Lung (tissue), 12 donors: Measurements from ENCODE around the gene ATP5MC3. TPM values are rescaled to one million over a fixed set of nuclear protein-coding genes. Genes with fewer than 3 reads are reported as not detected.

Experiments
- ATAC-seq: fragments of 200-7000 bp; cut with Tn5 transposase; one replicate; pipeline ENCODE4 v1.9.1; 2020; ENCODE audit warnings: moderate number of reproducible peaks; ENCODE audit not compliant: insufficient read depth, low FRiP score
- DNase-seq, 3 donors: peaks; one replicate each; pipeline ENCODE4 v3.0.0-alpha.2; 2013 to 2017
- H3K27ac ChIP-seq, 2 donors: one replicate each; pipeline ENCODE4 v1.5.1; 2013; ENCODE audit warnings: mild to moderate bottlenecking in 2 of 2, moderate library complexity in 2 of 2, control low read depth in 1 of 2, inconsistent platforms in 1 of 2, low read depth in 1 of 2, low read length in 1 of 2
- H3K27me3 ChIP-seq, 3 donors: one replicate each; pipeline ENCODE4 v1.5.1; 2013; ENCODE audit warnings: low read length in 2 of 3; ENCODE audit not compliant: control insufficient read depth in 3 of 3, insufficient read depth in 3 of 3
- H3K36me3 ChIP-seq, 4 donors: one replicate each; pipeline ENCODE4 v1.5.1; 2013; ENCODE audit warnings: low read length in 4 of 4, mild to moderate bottlenecking in 1 of 4, moderate library complexity in 1 of 4; ENCODE audit not compliant: control insufficient read depth in 4 of 4, insufficient read depth in 4 of 4
- H3K4me1 ChIP-seq, 5 donors: one replicate each; pipeline ENCODE4 v1.5.1; 2013; ENCODE audit warnings: low read length in 5 of 5, mild to moderate bottlenecking in 2 of 5, moderate library complexity in 1 of 5; ENCODE audit not compliant: control insufficient read depth in 5 of 5, insufficient read depth in 5 of 5
- H3K4me3 ChIP-seq: one replicate; pipeline ENCODE4 v1.5.1; 2013; ENCODE audit warnings: mild to moderate bottlenecking, control low read depth, moderate library complexity
- H3K9ac ChIP-seq, 2 donors: one replicate each; pipeline ENCODE4 v1.5.1; 2013; ENCODE audit warnings: low read length in 2 of 2, control low read depth in 1 of 2; ENCODE audit not compliant: insufficient read depth in 1 of 2
- H3K9me3 ChIP-seq, 4 donors: one replicate each; pipeline ENCODE4 v1.5.1; 2013; ENCODE audit warnings: low read length in 3 of 4, mild to moderate bottlenecking in 1 of 4, moderate library complexity in 1 of 4; ENCODE audit not compliant: control insufficient read depth in 4 of 4, insufficient read depth in 3 of 4
- WGBS, 2 donors: extraction: QIAGEN DNeasy Blood & Tissue Kit; methylation state at CpG; one replicate each; pipeline ENCODE4 v1.1.7; 2013; 5-methylcytosine and 5-hydroxymethylcytosine counted together
- polyA plus RNA-seq, 2 donors: library from polyadenylated mRNA; stranded (reverse); fragments of 200-250 nt; gene quantifications; one replicate each; pipeline ENCODE4 v1.2.1, GENCODE V29; 2013
- total RNA-seq, 2 donors: library from RNA; depleted of rRNA in 1 of 2; stranded (reverse); fragments of >200 nt in 1 of 2; gene quantifications; one replicate each; pipeline ENCODE4 v1.2.1, GENCODE V29; 2014 to 2021
- TF ChIP-seq, protein P1 (sequence below): IDR thresholded peaks from 2 replicates; pipeline ENCODE4 v1.5.1; 2012; ENCODE audit warnings: mild to moderate bottlenecking; ENCODE audit errors: control extremely low read depth, extremely low read depth
- donor health status: control.
- donor health status: control.
- donor health status: Bipolar disorder and iron deficiency.
- donor health status: healthy.
- donor health status: DM: yes; HTN: yes; CAD: no.

Gene ATP5MC3
- total and polyA plus RNA-seq, 4 donors = 72.0 to 255 (median 177) TPM

DNA sequence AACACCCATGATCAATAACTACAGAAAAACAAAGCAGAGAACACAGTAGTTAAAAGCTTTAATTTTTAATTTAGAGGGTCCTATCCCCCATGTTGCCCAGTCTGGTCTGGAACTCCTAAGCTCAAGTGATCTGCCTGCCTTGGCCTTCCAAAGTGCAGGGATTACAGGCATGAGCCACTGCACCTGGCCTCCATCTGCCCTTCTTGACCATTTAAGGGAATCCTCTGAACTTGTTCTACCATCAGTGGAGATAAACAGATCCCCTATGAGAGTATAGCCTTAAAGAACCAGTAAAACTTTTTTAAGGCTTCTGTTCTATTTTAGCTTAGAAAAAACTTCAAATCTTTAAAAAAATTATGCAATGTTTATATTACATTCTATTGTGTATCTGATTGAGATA, 13.5 kb upstream of the ATP5MC3 start:
- no peak overlapping the region for H3K4me3 ChIP-seq
- TF ChIP-seq, protein P1, sequence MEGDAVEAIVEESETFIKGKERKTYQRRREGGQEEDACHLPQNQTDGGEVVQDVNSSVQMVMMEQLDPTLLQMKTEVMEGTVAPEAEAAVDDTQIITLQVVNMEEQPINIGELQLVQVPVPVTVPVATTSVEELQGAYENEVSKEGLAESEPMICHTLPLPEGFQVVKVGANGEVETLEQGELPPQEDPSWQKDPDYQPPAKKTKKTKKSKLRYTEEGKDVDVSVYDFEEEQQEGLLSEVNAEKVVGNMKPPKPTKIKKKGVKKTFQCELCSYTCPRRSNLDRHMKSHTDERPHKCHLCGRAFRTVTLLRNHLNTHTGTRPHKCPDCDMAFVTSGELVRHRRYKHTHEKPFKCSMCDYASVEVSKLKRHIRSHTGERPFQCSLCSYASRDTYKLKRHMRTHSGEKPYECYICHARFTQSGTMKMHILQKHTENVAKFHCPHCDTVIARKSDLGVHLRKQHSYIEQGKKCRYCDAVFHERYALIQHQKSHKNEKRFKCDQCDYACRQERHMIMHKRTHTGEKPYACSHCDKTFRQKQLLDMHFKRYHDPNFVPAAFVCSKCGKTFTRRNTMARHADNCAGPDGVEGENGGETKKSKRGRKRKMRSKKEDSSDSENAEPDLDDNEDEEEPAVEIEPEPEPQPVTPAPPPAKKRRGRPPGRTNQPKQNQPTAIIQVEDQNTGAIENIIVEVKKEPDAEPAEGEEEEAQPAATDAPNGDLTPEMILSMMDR = no peak
- no peaks in the 10 kb centered on the region for H3K4me1 ChIP-seq
- no peak overlapping the region for H3K9ac ChIP-seq
- H3K27ac ChIP-seq = no peak overlapping the region
- DNase-seq (no peak), ATAC-seq (no peak)
- peaks cover 0 to 2% (median 0%) of the 10 kb centered on the region in 4 donors for H3K9me3 ChIP-seq
- no peaks in the 10 kb centered on the region for H3K27me3 ChIP-seq
- no peaks in the 10 kb centered on the region for H3K36me3 ChIP-seq

DNA sequence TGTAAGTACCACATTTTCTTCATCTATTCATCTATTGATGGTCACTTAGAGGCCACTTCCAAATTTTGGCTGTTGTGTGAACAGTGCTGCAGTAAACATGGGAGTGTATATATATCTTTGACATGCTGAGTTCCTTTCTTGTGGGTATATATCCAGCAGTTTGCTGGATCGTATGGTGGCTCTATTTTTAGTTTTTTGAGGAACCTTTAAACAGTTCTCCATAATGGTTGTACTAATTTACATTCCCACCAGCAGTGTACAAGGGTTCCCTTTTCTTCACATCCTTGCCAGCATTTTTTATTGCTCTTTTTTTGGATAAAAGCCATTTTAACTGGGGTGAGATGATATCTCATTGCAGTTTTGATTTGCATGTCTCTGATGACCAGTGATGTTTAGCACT, 7.3 kb upstream of the ATP5MC3 start:
- Histone ChIP-seq H3K4me1 (no peaks in the 10 kb centered on the region), H3K27me3 (no peaks in the 10 kb centered on the region), H3K27ac (no peak overlapping the region), H3K9me3 (no peaks in the 10 kb centered on the region), H3K4me3 (no peak overlapping the region), H3K36me3 (no peaks in the 10 kb centered on the region), H3K9ac (no peak overlapping the region)
- WGBS, 2 donors = 16 to 42% methylated on average over 1 of the region's 1 CpG
- DNase-seq (no peak), ATAC-seq (no peak)
- TF ChIP-seq, protein P1 = no peak

DNA sequence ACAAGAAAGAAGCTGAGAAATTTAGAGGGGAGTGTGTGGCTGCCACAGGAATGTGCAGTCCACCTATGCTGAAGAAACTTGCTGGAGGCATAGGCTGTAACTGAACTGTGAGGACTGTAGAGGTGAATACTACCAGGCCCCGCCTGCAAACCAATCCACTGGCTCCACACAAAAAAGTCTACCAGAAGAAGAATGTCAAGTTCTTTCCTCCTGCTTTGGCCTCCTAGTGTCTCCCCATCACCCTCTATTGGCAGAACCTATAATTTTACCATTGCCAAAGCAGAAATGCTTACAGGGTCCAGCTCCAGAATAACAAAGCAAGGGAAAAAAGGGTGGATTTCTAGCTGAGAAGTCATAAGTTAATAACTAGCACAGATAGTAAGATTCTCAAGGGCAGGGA, 5.9 kb upstream of the ATP5MC3 start:
- TF ChIP-seq, protein P1 = no peak
- WGBS, 2 donors = 96 to 97% methylated on average over 1 of the region's 1 CpG
- no peaks in the 10 kb centered on the region for H3K36me3 ChIP-seq
- no peaks in the 10 kb centered on the region for H3K27me3 ChIP-seq
- ATAC-seq (no peak), DNase-seq (no peak)
- no peaks in the 10 kb centered on the region for H3K4me1 ChIP-seq
- no peaks in the 10 kb centered on the region for H3K9me3 ChIP-seq
- no peak overlapping the region for H3K27ac ChIP-seq
- no peak overlapping the region for H3K9ac ChIP-seq
- no peak overlapping the region for H3K4me3 ChIP-seq

DNA sequence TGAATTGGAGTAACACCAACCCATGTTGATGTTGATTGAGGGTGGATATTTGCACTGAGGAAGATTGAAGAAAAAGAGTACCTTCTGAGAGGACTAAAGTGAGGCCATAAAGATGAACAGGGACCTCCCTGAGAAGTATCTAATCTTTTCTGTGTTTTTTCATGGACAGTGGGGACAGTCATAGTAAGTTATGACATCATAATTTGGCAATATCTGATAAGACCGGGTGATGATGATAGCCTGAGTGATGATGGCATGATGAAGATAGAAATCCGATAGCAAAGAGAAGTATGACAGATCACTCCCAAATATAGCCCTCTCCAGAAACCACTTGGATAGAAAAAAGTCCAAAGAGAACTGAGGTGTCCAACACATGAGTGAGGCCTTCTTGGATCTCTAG, 2.2 kb upstream of the ATP5MC3 start:
- no peaks in the 10 kb centered on the region for H3K9me3 ChIP-seq
- no peak overlapping the region for H3K9ac ChIP-seq
- DNase-seq (no peak), ATAC-seq (no peak)
- no peak overlapping the region for H3K27ac ChIP-seq
- H3K4me1 ChIP-seq = peaks cover 0 to 13% (median 0%) of the 10 kb centered on the region in 5 donors
- peaks cover 4 to 12% (median 4%) of the 10 kb centered on the region in 4 donors for H3K36me3 ChIP-seq
- no peak overlapping the region for H3K4me3 ChIP-seq
- TF ChIP-seq, protein P1 = no peak
- 87 to 92% methylated on average over 2 of the region's 2 CpGs for WGBS, 2 donors
- no peaks in the 10 kb centered on the region for H3K27me3 ChIP-seq
